Measurements from ENCODE around the gene ARVCF. TPM values are rescaled to one million over a fixed set of nuclear protein-coding genes. Genes with fewer than 3 reads are reported as not detected.
A peak's percentile ranks its signal among the peaks of the same experiment; 100 is the strongest.

ARVCF gene
- polyA plus RNA-seq, 1 of the 3 experiments (the other 2 are of a cell fraction): 27.4 TPM

GRCh38 chr22:20033045-20033706 lies 16.6 kb upstream of the ARVCF start:
- Histone ChIP-seq H3K36me3 (replicated peaks in 1 of 2; ENCODE audit: control insufficient read depth in 1 of 2, insufficient read depth in 2 of 2, low read length in 1 of 2) (no peaks in the 10 kb centered on the region), H3K9ac (no peak overlapping the region), H3K4me2 (no peak overlapping the region), H3K4me1 (ENCODE audit: control insufficient read depth in 1 of 2, insufficient read depth in 2 of 2, low read depth in 1 of 2, low read length in 1 of 2) (peaks cover 0 to 35% of the 10 kb centered on the region in 2 experiments; a peak in 1 of 4 replicates), H3K4me3 (ENCODE audit: low read depth in 2 of 2, low read length in 1 of 2) (no peak overlapping the region), H3K27ac (ENCODE audit: low read depth in 2 of 2, low read length in 1 of 2) (peak overlapping the region in 1 of 2 experiments; percentile 47; a peak in 1 of 4 replicates), H3K27me3 (ENCODE audit: insufficient read depth) (no peaks in the 10 kb centered on the region), H3F3A (replicated peaks; ENCODE audit: insufficient read depth) (no peaks in the 10 kb centered on the region), H3K9me2 (no peaks in the 10 kb centered on the region), H3K9me3 (no peaks in the 10 kb centered on the region), H3K79me2 (ENCODE audit: insufficient read depth) (peaks cover 23% of the 10 kb centered on the region; the same call in 1 of the 2 replicates), H4K20me1 (ENCODE audit: insufficient read depth) (peaks cover 19% of the 10 kb centered on the region; the same call in 1 of the 2 replicates), H2AFZ (ENCODE audit: low read depth) (no peak overlapping the region)
- TF ChIP-seq FOXJ3 (CRISPR knock-in tag; IDR thresholded peaks at IDR 0.05) (no peak), EP300 (IDR thresholded peaks at IDR 0.05; ENCODE audit: borderline replicate concordance in 1 of 2, low read depth in 1 of 2, low read length in 1 of 2) (no peak), TCF12 (IDR thresholded peaks at IDR 0.05) (no peak), NRF1 (IDR thresholded peaks at IDR 0.05; ENCODE audit: low read depth, low read length) (no peak), SMC3 (IDR thresholded peaks at IDR 0.05; ENCODE audit: low read depth, low read length) (no peak), MAX (IDR thresholded peaks at IDR 0.05; ENCODE audit: low read depth) (no peak), NFIC (IDR thresholded peaks at IDR 0.05; ENCODE audit: borderline replicate concordance) (no peak), ELF1 (IDR thresholded peaks at IDR 0.05) (no peak), GABPA (IDR thresholded peaks at IDR 0.05; ENCODE audit: low read depth) (no peak), SIN3A (IDR thresholded peaks at IDR 0.05; ENCODE audit: borderline replicate concordance, low read depth, low read length) (no peak)
- TF ChIP-seq, protein P1, sequence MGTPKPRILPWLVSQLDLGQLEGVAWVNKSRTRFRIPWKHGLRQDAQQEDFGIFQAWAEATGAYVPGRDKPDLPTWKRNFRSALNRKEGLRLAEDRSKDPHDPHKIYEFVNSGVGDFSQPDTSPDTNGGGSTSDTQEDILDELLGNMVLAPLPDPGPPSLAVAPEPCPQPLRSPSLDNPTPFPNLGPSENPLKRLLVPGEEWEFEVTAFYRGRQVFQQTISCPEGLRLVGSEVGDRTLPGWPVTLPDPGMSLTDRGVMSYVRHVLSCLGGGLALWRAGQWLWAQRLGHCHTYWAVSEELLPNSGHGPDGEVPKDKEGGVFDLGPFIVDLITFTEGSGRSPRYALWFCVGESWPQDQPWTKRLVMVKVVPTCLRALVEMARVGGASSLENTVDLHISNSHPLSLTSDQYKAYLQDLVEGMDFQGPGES (IDR thresholded peaks at IDR 0.05; ENCODE audit: low read depth, low read length): no peak
- TF ChIP-seq, protein P2, sequence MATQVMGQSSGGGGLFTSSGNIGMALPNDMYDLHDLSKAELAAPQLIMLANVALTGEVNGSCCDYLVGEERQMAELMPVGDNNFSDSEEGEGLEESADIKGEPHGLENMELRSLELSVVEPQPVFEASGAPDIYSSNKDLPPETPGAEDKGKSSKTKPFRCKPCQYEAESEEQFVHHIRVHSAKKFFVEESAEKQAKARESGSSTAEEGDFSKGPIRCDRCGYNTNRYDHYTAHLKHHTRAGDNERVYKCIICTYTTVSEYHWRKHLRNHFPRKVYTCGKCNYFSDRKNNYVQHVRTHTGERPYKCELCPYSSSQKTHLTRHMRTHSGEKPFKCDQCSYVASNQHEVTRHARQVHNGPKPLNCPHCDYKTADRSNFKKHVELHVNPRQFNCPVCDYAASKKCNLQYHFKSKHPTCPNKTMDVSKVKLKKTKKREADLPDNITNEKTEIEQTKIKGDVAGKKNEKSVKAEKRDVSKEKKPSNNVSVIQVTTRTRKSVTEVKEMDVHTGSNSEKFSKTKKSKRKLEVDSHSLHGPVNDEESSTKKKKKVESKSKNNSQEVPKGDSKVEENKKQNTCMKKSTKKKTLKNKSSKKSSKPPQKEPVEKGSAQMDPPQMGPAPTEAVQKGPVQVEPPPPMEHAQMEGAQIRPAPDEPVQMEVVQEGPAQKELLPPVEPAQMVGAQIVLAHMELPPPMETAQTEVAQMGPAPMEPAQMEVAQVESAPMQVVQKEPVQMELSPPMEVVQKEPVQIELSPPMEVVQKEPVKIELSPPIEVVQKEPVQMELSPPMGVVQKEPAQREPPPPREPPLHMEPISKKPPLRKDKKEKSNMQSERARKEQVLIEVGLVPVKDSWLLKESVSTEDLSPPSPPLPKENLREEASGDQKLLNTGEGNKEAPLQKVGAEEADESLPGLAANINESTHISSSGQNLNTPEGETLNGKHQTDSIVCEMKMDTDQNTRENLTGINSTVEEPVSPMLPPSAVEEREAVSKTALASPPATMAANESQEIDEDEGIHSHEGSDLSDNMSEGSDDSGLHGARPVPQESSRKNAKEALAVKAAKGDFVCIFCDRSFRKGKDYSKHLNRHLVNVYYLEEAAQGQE (IDR thresholded peaks at IDR 0.05; ENCODE audit: low read depth, low read length): no peak
- ChIA-PET CTCF (interaction anchor here (0.8 to 1.0 kb wide), 4 partner anchors 15 to 303 kb away, joined by 3 read pairs; no protein-coding TSS in a partner anchor), POLR2A (no interaction called here)
- 87% methylated on average over 14 of the region's 14 CpGs for WGBS (ENCODE audit: low lambda C conversion rate)
- DNase-seq: peak; percentile 70

Measured in SK-N-SH (cell line).